Endothelial cell of umbilical vein (primary cell): ENCODE measurements around the gene ADCY3.

ENCODE experiments used
- EZH2 ChIP-seq: IDR thresholded peaks from 2 replicates; pipeline ENCODE4 v1.6.1; 2012; ENCODE audit warnings: borderline replicate concordance, low read depth, mild to moderate bottlenecking, moderate library complexity, low read length, inconsistent platforms; ENCODE audit not compliant: severe bottlenecking
- FOS ChIP-seq: IDR thresholded peaks from 2 replicates; pipeline ENCODE4 v1.6.1; 2011; ENCODE audit warnings: mild to moderate bottlenecking, low read length, moderate library complexity, borderline replicate concordance; ENCODE audit not compliant: insufficient read depth
- GATA2 ChIP-seq: IDR thresholded peaks from 2 replicates; pipeline ENCODE4 v1.7.0; 2011; ENCODE audit warnings: low read depth, mild to moderate bottlenecking, moderate library complexity, mixed read lengths, low read length; ENCODE audit not compliant: insufficient read length, insufficient read depth
- JUN ChIP-seq: IDR thresholded peaks from 2 replicates; pipeline ENCODE4 v1.6.1; 2011; ENCODE audit warnings: borderline replicate concordance, low read depth; ENCODE audit not compliant: insufficient read length, insufficient read depth
- MYC ChIP-seq: IDR thresholded peaks from one replicate; pipeline ENCODE4 v1.6.1; 2011; ENCODE audit warnings: mild to moderate bottlenecking, low read depth, low read length
- POLR2A ChIP-seq: IDR thresholded peaks from 2 replicates; pipeline ENCODE4 v1.6.1; 2012; ENCODE audit warnings: low read depth, mild to moderate bottlenecking, control low read depth, low read length
- POLR2AphosphoS5 ChIP-seq: IDR thresholded peaks from 2 replicates; pipeline ENCODE4 v1.6.1; 2012; ENCODE audit warnings: low read depth, mild to moderate bottlenecking, control low read depth, low read length, moderate library complexity; ENCODE audit not compliant: insufficient read depth
- TF ChIP-seq, protein P1 (sequence below), 2 donors: IDR thresholded peaks; 1 replicate in 1 of 2; 2 replicates in 1 of 2; pipeline ENCODE4 v1.5.1; 2011; ENCODE audit warnings: low read length in 2 of 2, mild to moderate bottlenecking in 2 of 2, moderate library complexity in 2 of 2, control low read depth in 1 of 2, inconsistent platforms in 1 of 2, low read depth in 1 of 2; ENCODE audit not compliant: insufficient read depth in 1 of 2; ENCODE audit errors: extremely low read depth in 1 of 2
- TF ChIP-seq, protein P2 (sequence below): IDR thresholded peaks from 2 replicates; pipeline ENCODE4 v1.6.1; 2011; ENCODE audit not compliant: insufficient read depth, insufficient read length

DNA sequence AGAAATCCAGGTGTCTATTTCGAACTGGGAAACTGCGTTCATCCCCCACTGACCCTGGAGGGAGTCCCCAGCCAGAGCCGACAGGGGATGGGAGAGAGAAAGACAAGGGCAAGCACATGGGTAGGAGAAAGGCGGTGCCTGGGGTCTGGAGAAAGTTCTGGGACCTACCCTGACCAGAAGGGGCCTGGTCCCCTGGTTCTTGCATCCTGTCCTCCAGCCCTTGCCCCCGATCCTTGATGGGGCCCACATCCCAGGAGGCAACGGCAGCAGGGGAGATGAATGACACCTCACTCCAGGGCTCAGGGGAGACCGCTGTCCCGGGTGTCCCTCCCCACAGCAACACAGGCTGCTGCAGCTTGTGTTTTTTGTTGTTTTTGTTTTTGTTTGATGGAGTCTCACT, 4.9 kb downstream of the ADCY3 start:
- TF ChIP-seq, protein P1, sequence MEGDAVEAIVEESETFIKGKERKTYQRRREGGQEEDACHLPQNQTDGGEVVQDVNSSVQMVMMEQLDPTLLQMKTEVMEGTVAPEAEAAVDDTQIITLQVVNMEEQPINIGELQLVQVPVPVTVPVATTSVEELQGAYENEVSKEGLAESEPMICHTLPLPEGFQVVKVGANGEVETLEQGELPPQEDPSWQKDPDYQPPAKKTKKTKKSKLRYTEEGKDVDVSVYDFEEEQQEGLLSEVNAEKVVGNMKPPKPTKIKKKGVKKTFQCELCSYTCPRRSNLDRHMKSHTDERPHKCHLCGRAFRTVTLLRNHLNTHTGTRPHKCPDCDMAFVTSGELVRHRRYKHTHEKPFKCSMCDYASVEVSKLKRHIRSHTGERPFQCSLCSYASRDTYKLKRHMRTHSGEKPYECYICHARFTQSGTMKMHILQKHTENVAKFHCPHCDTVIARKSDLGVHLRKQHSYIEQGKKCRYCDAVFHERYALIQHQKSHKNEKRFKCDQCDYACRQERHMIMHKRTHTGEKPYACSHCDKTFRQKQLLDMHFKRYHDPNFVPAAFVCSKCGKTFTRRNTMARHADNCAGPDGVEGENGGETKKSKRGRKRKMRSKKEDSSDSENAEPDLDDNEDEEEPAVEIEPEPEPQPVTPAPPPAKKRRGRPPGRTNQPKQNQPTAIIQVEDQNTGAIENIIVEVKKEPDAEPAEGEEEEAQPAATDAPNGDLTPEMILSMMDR (IDR thresholded peaks at IDR 0.05; ENCODE audit: extremely low read depth in 1 of 2, insufficient read depth in 1 of 2, low read depth in 1 of 2, low read length in 2 of 2) = no peak
- no peak for TF ChIP-seq POLR2AphosphoS5
- no peak for TF ChIP-seq POLR2A
- TF ChIP-seq FOS = no peak
- no peak for TF ChIP-seq EZH2
- TF ChIP-seq JUN = no peak
- no peak for TF ChIP-seq GATA2
- TF ChIP-seq, protein P2, sequence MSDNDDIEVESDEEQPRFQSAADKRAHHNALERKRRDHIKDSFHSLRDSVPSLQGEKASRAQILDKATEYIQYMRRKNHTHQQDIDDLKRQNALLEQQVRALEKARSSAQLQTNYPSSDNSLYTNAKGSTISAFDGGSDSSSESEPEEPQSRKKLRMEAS = no peak
- no peak for TF ChIP-seq MYC
